Forelimb muscle (tissue), 1 donor: ENCODE results near the gene ZNF469. TPM values are rescaled to one million over a fixed set of nuclear protein-coding genes. Genes with fewer than 3 reads are reported as not detected.

Source experiments
- DNase-seq: peaks from one replicate; pipeline ENCODE4 v3.0.0-alpha.2; 2013; ENCODE audit warnings: low read depth
- polyA plus RNA-seq: library from polyadenylated mRNA; unstranded; fragments of 120-200 nt; gene quantifications from one replicate; pipeline ENCODE4 v1.2.1, GENCODE V29; 2013; ENCODE audit not compliant: insufficient read length

The ZNF469 gene
- polyA plus RNA-seq, 1 donor, result 4.9 TPM

DNA sequence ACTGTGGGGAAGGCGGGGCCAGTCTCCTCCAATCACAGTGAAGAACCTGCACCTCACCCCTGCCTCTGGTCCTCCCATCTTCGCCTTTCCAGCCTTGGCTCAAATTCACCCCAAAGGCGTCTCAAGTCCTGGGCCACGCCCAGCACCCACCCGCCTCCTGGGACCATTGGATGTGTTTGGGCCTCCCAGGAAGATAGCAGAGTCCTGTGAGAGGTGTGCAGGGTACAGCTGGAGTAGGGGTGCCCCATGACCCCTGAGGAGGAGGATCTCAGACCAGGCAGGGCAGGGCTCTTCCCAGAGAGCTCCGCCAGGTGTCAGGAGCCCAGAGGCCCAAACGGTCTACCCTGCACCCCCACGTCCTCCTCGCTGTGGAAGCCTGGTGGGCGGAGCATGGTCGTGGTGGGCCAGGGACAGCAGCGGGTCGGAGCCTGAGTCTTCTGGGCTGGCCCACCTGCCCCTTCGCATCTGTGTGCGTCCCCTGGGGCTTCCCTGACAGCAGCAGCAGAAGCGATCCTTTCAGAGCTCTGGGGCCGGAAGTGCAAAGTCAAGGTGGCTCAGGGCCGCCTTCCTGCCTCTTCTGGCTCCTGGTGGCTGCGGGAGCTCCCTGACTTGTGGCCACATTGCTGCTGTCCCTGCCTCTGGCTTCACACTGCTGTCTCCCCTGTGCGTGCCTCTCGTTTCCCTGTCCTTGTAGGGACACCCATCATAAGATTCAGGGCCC is 34.9 kb upstream of the ZNF469 start:
- no peak for DNase-seq

DNA sequence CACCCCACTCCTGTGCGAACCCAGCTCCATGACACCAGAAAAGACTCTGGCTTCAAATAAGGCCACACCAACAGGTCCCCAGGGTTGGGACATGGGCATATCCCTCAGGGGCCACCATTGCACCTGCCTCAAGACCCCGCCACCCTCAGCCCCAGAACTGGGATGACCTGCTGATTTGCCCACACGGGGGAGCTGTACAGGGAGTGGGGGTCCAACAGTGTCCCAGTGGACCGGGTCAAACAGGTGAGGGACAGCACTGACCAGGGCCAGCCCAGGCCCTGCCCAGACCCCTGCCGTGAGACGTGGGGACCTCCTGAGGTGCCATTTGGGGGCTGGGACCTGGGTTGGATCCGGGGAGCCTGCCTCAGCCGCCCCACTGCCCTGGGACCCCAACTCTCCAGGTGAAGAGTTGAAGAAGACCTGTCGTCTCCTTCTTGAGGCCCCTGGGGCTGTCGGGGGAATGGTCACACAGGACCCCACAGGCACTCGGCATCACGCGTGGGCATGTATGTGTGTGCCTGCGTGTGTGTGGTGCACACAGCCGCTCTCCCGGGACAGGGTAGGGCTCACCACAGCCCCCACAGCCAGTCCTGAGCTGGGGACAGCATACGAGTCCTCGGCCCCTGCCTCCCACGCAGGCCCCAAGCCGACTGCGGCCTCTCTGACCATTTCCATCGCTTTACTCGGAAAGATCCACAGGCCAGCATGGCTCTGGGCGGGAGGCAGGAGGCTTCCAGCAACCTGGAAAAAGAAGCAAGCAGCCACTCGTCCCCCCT is 34.2 kb upstream of the ZNF469 start:
- no peak for DNase-seq

DNA sequence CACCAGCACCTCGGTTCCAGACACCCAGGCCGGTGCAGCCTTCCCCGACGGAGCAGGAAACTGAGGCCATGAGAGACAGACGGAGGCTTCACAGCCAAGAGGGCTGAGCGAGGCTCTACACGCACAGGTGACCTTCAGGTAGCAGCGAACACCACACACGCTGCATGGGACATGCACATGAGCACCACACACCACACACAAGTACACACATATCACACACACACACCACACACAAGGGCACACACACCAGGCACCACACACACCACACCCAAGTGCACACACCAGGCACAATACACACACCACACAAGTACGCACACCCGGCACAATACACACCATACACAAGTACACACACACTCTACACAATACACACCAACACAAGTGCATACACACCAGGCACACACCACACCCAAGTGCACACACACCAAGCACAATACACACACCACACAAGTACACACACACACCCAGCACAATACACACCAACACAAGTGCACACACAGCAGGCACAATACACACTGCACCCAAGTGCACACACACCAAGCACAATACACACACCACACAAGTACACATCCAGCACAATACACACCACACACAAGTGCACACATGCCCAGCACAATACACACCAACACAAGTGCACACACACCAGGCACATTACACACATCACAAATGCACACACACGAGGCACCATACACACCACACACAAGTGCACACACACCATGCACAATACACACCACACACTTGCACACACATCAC is 33.4 kb upstream of the ZNF469 start:
- DNase-seq, result no peak

DNA sequence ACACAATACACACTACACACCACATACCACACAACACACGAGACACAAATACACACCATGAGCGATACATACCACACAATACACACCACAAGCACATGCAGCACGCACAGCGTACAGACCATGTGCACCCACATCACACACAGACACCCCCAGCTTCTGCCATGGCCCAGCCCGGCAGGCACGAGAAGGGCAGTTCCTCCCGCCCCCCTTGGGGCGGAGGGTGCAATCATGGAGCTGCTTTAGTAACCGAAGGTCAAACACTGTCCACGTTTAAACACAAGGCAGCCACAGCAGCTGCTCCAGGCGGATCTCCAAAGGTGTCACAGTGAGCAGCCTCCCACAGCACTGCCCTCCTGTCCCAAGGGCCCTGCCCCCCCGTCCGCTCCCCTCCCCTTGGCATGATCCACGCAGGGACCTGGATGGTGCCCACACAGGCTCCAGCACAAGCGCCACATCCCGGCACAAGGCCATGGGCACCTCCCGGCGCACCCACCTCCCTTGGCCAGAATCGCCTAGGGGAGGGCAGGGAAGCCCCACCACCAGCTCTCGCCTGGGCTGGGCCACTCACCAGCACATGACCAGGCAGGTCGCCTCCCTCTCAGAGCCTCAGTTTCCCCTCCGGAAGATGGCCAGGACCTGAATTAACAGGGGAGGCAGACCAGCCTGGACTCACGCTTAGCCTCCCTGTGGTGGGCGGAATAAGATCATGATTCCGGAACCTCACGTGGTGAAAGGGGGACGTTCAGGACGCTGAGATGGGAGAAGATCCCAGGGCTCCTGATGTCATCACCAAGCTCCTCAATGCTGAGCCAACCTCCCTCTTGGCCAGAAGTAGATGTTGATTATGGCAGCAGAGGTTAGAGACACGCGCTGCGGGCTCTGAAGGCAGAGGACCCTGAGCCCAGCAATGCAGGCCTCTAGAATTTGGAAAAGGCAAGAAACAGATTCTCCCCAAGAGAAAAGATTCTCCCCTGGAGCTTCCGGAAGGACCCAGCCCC is 32.6 kb upstream of the ZNF469 start:
- DNase-seq, result no peak

DNA sequence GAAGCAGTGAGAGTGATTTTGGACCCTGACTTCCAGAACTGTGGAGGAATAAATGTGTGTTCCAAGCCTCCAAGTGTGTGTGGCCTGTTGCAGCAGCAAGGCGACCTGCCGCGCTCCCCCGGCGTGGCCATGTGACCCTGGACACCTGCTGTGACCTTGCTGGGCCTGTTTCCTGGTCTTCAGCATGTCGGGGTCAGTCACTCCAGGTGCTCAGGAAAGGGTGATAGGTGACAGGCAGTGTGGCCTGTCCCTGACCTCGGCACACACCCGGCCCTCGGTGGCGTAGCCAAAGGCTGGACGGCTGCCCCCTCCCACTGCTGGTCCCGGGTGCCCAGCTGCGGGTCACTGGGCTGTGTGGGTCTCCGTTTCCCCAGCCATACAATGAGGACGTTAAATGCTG is 31.8 kb upstream of the ZNF469 start:
- no peak for DNase-seq

DNA sequence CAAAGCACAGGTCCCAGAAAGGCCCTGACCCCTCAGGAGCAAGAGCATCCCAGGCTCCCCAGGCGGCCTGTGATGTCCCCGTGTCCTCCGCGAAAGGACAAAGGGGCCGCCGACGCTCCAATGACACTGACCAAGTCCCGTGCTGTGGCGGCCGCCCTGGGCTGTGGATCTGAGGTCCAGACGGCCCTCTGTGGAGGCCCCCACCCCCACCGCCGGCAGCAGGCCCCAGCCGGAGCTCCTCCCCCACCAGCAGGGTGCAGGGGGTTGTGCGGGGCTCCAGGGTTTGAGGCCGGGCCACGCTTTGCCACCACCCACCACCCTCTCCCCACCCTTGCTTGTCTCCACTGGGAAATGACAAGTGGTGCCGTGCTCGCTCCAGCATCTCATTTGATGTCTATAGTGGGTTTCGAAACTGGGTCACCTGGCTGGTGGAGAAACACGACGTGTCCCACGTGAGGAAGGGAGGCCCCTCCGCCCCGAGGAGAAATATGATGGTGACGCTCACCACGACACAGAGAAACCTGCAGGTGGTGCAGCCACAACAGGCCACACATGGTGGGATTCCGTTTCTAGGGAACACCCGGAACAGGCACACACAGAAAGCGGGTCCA is 31.2 kb upstream of the ZNF469 start:
- DNase-seq, result no peak

DNA sequence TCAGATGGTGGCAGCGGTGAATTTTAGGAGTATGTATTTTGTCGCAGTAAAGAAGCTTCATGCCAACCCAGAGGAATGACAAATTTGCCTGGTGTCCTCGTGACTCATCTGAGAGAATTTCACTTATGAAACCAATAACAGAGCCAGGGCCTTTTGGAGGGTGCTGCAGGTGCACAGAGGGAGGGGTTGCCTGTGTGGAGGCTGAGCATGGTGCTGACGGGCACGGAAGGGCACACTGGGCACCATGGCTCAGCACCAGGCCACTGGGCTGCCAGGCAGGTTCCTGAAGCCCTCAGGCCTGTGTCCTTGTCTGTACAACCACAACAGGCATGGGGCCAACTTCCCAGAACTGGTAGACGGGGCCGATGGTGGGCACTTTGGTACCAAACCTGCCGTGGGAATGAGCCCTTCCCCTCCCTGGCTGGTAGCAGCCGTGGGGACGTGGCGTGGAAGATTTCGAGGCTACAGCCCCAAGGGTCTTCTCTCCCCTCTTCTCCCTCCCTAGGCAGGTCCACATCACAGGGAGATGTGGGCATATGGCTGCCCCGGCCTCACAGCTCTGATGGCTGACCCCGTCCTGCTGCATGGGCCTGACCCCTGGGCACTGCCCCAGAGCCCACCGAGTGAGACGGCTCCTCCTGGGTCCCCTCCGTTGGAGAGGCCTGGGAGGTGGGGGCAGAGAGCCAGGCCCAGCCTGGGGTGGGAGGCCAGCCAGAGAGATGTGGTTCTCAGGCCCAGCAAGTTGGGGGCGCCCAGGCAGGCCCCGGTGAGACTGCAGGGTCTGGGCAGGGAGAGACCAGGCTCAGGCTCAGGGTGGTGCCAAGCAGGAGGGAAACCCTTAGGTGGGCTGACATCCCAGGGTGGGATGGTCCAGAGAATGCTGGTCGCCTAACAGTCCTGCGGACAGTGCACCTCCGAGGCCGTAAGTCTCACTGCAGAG is 30.2 kb upstream of the ZNF469 start:
- DNase-seq, result no peak

DNA sequence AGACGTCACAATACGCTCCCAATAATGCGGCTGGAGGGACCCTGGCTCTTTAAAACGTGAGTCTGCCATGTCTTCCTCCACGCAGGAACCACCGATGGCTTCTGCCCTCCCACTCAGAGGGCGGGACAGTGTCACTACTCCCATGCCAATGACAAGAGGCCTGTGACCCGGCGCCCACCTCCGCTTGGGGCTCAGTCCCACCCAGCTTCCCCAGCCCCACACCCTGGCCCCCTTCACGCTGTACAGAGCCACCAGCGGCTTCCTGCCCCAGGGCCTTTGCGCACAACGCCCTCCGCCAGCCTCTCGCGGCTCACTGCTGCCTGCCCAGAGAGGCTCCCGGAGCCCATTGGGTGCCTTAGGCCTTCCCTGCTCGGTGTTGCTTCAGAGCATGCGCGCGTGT is 29.5 kb upstream of the ZNF469 start:
- no peak for DNase-seq

DNA sequence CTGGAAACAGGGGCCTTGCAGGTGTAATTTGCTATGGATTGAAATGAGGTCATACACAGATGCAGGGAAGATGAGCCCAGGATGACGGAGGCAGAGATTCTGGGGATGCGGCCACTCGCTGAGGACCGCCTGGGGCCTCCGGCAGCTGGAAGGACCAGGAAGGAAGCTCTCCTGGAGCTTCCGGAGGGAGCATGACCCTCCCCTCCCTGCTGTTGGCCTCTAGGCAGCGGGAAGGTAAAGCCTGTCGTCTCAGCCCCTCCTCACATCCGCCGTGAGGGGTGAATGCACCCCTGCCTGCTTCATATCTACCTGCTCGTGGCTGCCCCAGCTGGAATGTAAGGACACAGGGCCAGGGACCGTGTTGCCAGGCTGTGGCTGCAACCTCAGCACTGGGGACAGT is 29.1 kb upstream of the ZNF469 start:
- DNase-seq, result no peak

DNA sequence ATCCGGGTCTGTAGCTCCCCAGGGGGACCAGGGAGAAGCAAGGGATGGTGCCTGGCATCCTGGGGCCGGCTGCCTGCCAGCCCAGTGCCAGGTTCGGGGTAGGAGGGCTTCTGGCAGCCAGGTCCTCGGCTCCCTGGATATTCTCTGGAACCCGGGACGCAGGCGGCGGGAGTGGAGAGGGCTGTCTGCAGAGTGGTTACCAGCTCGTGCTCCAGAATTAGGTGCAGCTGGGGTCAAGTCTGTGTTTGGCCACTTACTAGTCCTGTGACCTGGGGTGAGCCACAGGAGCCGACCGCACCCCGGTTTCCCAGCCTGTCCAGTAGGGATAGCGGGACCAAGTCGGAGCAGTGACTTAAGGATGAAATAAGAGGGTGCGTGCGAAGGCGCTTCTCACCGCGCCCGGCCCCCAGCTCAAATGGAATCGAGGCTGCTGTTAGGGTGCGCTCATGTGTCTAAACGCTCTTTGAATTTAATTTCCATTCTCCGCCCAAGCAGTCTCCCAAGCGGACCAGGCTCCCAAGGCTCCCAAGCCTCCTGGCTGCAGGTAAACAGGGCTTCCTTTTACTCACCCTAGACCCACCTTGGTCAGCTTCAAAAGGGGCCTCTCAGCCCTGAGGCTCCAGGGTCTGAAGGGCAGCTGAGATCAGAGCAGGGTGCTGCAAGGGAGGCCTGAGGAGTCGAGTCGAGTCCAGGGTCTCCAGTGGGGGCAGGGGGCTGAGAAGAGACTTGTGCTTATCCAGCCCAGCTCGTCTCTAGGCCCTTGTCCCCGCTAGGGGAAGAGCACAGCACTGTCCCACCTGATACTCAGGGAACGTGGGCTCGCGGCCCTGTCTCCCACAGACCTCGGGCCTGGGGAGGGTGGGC is 28.3 kb upstream of the ZNF469 start:
- no peak for DNase-seq

DNA sequence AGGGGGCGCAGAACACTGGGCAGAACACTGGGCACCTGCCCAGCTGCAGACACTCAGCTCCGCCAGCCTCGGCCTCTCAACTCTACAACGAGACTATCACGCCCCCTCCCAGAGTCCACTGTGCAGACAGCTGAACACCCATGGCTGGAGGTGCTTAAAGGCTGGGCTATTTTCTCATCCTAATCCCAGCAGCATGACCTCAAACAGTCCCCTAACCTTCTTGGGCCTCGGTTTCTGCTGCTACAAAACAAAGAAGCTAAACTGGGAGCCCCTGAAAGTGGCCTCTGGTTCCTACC is 27.7 kb upstream of the ZNF469 start:
- DNase-seq, result no peak

DNA sequence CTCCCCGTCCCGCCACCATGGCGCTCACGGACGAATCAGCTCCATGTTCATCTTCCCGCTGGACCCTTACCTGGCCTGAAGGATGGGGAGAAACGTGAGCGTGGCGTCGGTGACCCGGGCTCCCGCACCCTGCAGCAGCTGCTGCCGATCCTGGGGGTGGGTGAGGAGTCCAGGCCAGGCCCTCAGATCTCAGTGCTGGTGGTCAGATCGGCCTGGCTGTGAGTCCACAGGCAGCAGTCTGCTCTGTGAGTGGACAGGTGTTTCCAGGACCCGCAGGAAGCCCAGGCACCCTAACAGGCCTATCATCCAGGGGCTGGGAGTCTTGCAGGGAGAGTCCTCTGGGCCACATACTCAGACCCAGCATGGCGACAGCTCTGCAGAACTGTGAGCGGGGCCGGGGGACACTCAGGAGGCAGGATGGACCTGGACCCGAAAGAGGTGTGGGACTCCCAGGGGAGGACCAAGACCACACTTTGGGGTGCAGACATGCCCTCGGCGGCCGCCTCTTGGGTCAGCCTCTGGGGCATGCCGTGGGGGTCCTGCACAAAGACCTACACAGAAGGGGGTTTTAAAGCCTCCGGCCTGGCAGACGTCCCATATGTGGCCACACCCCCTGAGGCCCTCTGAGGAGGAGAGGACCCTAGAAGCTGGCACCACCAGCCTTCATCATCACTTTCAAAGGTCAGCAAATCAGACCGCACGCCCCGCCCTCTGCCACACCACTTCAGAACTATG is 27.2 kb upstream of the ZNF469 start:
- DNase-seq, result no peak

DNA sequence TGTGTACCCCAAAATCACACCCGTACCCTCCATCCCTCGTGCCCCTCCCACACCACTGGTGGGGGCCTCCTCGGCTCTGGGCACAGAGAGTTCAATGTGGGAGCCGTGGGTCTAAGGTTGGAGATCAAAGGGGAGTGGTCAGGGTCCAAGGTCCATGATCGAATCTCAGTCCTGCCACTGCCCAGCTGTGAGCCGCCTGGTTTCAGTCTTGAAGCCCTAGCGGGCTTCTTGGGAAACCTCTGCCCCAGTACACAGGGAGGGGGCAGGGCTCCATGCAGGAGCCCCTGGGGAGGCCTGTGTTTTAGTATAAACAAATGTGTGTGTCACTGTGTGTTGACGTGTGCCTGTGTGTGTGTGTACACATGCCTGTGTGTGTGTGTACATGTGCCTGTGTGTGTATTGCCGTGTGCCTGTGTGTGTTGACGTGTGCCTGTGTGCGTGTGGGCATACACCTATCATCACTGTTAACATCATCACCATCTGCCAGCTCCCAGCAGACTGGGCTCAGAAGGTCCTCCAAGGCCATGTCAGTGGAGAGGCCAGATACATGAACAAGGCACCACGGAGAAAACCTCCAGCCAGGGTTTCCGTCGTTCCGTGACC is 26.5 kb upstream of the ZNF469 start:
- DNase-seq, result no peak

DNA sequence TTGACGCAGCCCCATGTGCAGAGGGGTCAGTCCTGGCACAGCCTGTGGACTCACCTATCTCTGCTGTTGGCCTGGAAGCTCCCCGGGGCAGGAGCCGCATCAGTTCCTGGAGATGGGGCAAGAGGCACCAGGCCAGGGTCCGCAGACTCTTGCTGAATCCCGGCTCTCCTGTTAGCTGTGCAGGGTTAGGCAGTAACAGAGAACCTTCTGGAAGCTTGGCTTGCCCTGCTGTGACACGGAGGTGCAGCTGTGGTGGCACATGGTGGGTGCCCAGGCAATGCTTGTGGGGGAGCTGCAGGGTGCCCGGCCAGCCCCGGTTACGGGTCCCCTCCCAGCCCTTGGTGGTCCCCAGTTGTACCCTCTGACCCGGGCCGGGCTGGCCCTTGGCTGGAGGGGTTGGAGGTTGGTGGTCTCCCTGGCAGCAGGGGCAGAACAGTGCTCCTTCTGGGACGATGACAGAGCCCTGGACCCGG is 26.0 kb upstream of the ZNF469 start:
- no peak for DNase-seq

DNA sequence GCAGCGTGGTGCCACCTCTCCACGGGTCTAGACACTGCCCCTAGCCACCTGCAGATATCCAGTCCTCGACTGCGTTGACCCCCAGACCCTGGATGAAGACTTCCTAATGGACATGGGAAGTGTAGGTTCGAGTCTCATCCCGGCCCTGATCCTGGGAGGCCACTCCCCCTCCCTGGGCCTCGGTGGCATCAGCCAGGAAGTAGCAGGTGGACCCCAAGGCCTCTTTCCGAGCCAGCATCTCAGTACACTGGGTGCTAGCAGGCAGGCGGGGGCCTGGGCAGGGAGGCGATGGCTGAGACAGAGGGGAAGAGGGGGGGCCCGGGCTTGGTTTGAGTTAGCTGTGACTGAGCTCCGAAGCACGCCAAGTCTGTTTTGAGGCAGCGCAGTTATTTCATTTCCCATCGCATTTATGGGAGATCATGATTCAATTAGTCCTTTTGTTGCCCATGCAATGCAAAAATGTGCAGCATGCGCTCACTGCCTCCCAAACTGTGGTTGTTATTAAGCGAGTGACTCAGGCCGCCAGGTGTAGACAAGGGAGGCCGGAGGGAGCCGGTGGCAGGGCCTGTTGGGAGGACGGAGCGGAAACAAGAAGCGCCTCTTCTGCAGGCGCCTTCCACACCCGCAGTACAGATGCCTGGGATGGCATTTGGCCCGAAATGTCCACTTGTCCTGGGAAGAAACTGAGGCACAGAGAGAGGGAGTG is 25.3 kb upstream of the ZNF469 start:
- no peak for DNase-seq

DNA sequence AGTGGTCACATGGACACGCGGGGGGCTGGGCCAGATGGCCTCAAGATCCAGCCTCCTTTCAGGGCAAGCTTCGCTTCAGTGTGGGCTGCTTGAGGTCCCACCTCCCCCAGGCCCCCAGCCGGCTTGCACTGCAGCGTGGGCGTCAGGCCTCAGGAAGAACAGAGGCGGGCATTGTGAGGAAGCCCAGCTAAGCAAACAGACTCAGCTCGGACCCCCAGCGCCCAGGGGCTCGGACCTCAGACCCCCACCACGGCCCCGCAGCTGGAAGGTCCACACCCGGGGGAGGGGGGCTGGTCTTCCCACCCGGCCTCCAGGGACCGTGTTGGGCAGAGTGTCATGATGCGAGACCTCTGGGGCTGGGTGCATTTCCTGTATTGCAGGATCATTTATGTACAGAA is 24.7 kb upstream of the ZNF469 start:
- no peak for DNase-seq

DNA sequence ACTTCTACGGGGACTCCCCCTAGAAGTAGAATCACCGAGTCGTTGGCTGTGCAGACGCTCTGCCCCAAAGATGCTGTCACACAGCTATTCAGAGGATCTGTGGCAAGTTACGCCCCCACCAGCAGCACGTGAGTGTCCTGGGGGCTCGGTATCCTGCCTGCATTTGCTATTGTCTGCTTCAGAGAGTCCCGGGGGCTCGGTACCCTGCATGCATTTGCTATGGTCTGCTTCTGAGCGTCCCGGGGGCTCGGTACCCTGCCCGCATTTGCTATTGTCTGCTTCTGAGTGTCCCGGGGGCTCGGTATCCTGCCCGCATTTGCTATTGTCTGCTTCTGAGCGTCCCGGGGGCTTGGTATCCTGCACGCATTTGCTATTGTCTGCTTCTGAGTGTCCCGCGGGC is 23.8 kb upstream of the ZNF469 start:
- DNase-seq, result no peak
